ENCODE measurements around the gene GPR153.

GPR153 gene

DNA sequence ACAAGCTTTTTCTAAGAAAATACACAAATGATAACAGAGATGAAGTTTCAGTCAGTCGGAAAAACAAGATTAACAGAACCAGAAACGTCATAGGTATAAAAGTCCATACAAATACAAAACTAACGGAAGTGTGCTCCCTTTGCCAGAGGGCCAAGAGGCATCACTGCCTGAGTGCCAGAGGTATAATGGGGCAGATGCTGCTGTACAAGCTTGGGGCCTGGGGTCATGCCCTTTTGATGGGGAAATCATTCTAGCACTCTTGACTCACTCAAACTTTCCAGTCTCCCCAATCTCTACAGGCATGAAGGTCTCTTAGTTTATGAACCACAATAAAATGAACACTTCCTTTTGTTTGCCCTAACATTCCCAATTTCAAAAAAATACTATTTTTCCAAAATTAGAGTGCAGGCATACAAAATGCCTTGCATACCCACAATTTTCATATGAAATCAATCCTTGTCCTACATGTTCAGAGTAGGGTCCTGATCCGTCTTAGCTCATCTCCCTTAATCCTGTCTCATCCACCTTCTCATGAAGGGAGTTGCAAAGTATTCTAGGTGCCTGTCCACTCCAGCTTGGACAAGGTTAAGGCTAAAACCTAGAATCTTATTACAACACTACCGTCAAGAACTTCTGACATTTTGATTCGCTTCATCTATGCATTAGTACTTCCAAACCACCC is 63.0 kb downstream of the GPR153 start:
- DNase-seq = no peak
